DND-41 (cell line): Measurements from ENCODE around the gene ZNF33A.
"Not testable (repeated sequence)": the region's sequence is repeated elsewhere in the genome, so short reads cannot be mapped to it uniquely, and the experiment has no call there.

ENCODE experiments used
- ATAC-seq: fragments of 200-7000 bp; cut with Tn5 transposase; 3 replicates; pipeline ENCODE4 v1.9.1; 2021; ENCODE audit warnings: low read depth; ENCODE audit not compliant: insufficient read depth
- DNase-seq: peaks from one replicate; pipeline ENCODE4 v3.0.0-alpha.2; 2020
- H2AFZ ChIP-seq: 2 replicates; pipeline ENCODE4 v1.6.0; 2012; ENCODE audit warnings: low read depth, low read length
- H3K27ac ChIP-seq: 2 replicates; pipeline ENCODE4 v1.5.1; 2012; ENCODE audit warnings: low read length, inconsistent platforms
- H3K27me3 ChIP-seq: fragments of 200-600 bp; sonication (generic); 2 replicates; pipeline ENCODE4 v1.6.0; 2012; ENCODE audit warnings: low read length, mild to moderate bottlenecking, inconsistent platforms; ENCODE audit not compliant: insufficient read depth, poor library complexity
- H3K36me3 ChIP-seq: 2 replicates; pipeline ENCODE4 v1.5.1; 2012; ENCODE audit warnings: low read length, inconsistent platforms; ENCODE audit not compliant: insufficient read depth
- H3K4me1 ChIP-seq: 2 replicates; pipeline ENCODE4 v1.5.1; 2012; ENCODE audit warnings: mild to moderate bottlenecking, low read length; ENCODE audit not compliant: insufficient read depth
- H3K4me2 ChIP-seq: 2 replicates; pipeline ENCODE4 v1.6.0; 2012; ENCODE audit warnings: mild to moderate bottlenecking, moderate library complexity, low read length, inconsistent platforms; ENCODE audit not compliant: insufficient read depth
- H3K4me3 ChIP-seq, 2 experiments: fragments of 200-600 bp in 1 of 2; shearing (Covaris generic) in 1 of 2; 2 replicates each; pipeline ENCODE4 v1.5.1; 2012 to 2016; ENCODE audit warnings: inconsistent platforms in 2 of 2, low read length in 2 of 2, mild to moderate bottlenecking in 2 of 2, low read depth in 1 of 2, moderate library complexity in 1 of 2
- H3K79me2 ChIP-seq: 2 replicates; pipeline ENCODE4 v1.6.0; 2012; ENCODE audit warnings: low read length, inconsistent platforms; ENCODE audit not compliant: insufficient read depth
- H3K9ac ChIP-seq: 2 replicates; pipeline ENCODE4 v1.6.0; 2012; ENCODE audit warnings: low read depth, mild to moderate bottlenecking, inconsistent platforms, low read length, moderate library complexity
- H3K9me3 ChIP-seq: 2 replicates; pipeline ENCODE4 v1.5.1; 2012; ENCODE audit warnings: low read length, moderate library complexity, mild to moderate bottlenecking, inconsistent platforms; ENCODE audit not compliant: insufficient read depth, severe bottlenecking
- H4K20me1 ChIP-seq: 2 replicates; pipeline ENCODE4 v1.6.0; 2012; ENCODE audit warnings: low read length; ENCODE audit not compliant: insufficient read depth
- CTCF ChIP-seq: IDR thresholded peaks from 2 replicates; pipeline ENCODE4 v1.5.1; 2012; ENCODE audit warnings: borderline replicate concordance, low read length, moderate library complexity, mild to moderate bottlenecking; ENCODE audit not compliant: poor library complexity, severe bottlenecking; ENCODE audit errors: extremely low read depth
- EZH2 ChIP-seq: IDR thresholded peaks from 3 replicates; pipeline ENCODE4 v1.6.1; 2012; ENCODE audit warnings: borderline replicate concordance, low read depth, mild to moderate bottlenecking, moderate library complexity, low read length, inconsistent platforms; ENCODE audit not compliant: severe bottlenecking

The ZNF33A gene

GRCh38 chr10:38003588-38003987, 6.9 kb upstream of the ZNF33A start:
- H3K27ac ChIP-seq, result no peak overlapping the region
- no peaks in the 10 kb centered on the region for H3K9me3 ChIP-seq
- no peaks in the 10 kb centered on the region for H3K36me3 ChIP-seq
- ATAC-seq (no peak), DNase-seq (no peak)
- H3K79me2 ChIP-seq, result no peaks in the 10 kb centered on the region
- H3K4me2 ChIP-seq, result no peak overlapping the region
- H3K4me1 ChIP-seq, result no peaks in the 10 kb centered on the region
- no peaks in the 10 kb centered on the region for H4K20me1 ChIP-seq
- no peak for TF ChIP-seq EZH2
- no peak overlapping the region; the same call in 1 of the 2 replicates for H2AFZ ChIP-seq
- no peak overlapping the region for H3K9ac ChIP-seq
- no peaks in the 10 kb centered on the region for H3K27me3 ChIP-seq
- H3K4me3 ChIP-seq, result no peak overlapping the region

- H3K9ac ChIP-seq, result no peak overlapping the region
- 0 out of 2 replicates have a peak, but pooled peaks cover 3% of the 10 kb centered on the region for H3K36me3 ChIP-seq
- DNase-seq, result no peak
- H3K9me3 ChIP-seq, result no peaks in the 10 kb centered on the region
- no peak overlapping the region for H3K27ac ChIP-seq
- no peaks in the 10 kb centered on the region for H4K20me1 ChIP-seq
- ATAC-seq, result no peak
- H3K4me2 ChIP-seq, result no peak overlapping the region
- peaks cover 16% of the 10 kb centered on the region for H3K79me2 ChIP-seq
- no peak for TF ChIP-seq CTCF
- TF ChIP-seq EZH2, result no peak
- peaks cover 22% of the 10 kb centered on the region for H3K4me1 ChIP-seq
- H3K4me3 ChIP-seq, result no peak overlapping the region
- H2AFZ ChIP-seq, result no peak overlapping the region
- H3K27me3 ChIP-seq, result no peaks in the 10 kb centered on the region
These were observed 2.9 kb upstream of the ZNF33A start for GRCh38 chr10:38007551-38007950.

- Histone ChIP-seq H3K27me3 (no peaks in the 10 kb centered on the region), H3K4me2 (no peak overlapping the region), H3K27ac (no peak overlapping the region), H3K4me3 (no peak overlapping the region), H3K9ac (no peak overlapping the region), H2AFZ (no peak overlapping the region), H3K36me3 (0 out of 2 replicates have a peak, but pooled peaks cover 3% of the 10 kb centered on the region), H4K20me1 (no peaks in the 10 kb centered on the region), H3K9me3 (no peaks in the 10 kb centered on the region), H3K4me1 (peaks cover 25% of the 10 kb centered on the region), H3K79me2 (peaks cover 19% of the 10 kb centered on the region)
- TF ChIP-seq EZH2, result no peak
- TF ChIP-seq CTCF, result no peak
- ATAC-seq, result no peak
- no peak for DNase-seq
These were observed 2.5 kb upstream of the ZNF33A start for GRCh38 chr10:38007991-38008390.

- H3K4me3 ChIP-seq, result no peak overlapping the region
- H4K20me1 ChIP-seq, result no peaks in the 10 kb centered on the region
- H3K9ac ChIP-seq, result no peak overlapping the region
- TF ChIP-seq CTCF, result no peak
- TF ChIP-seq EZH2, result no peak
- no peak overlapping the region for H3K4me2 ChIP-seq
- no peak overlapping the region for H2AFZ ChIP-seq
- peaks cover 39% of the 10 kb centered on the region for H3K79me2 ChIP-seq
- H3K36me3 ChIP-seq, result peaks cover 78% of the 10 kb centered on the region
- H3K4me1 ChIP-seq, result peaks cover 14% of the 10 kb centered on the region
- H3K9me3 ChIP-seq, result peaks cover 8% of the 10 kb centered on the region
- no peaks in the 10 kb centered on the region for H3K27me3 ChIP-seq
- ATAC-seq (no peak), DNase-seq (no peak)
- H3K27ac ChIP-seq, result no peak overlapping the region
These were observed 5.9 kb downstream of the ZNF33A start for GRCh38 chr10:38016354-38016753.

GRCh38 chr10:38019124-38019523, 8.6 kb downstream of the ZNF33A start:
- H4K20me1 ChIP-seq, H3K4me3 ChIP-seq, H3K4me1 ChIP-seq, H3K9me3 ChIP-seq, H3K27ac ChIP-seq, H2AFZ ChIP-seq, H3K27me3 ChIP-seq, H3K9ac ChIP-seq, ATAC-seq, H3K4me2 ChIP-seq, DNase-seq: not testable (repeated sequence)
- peaks cover 15% of the 10 kb centered on the region for H3K79me2 ChIP-seq
- peaks cover 84% of the 10 kb centered on the region for H3K36me3 ChIP-seq
